NCI-H345 (cell line): Measurements from ENCODE around the gene ABI1.
A peak's percentile ranks its signal among the peaks of the same experiment; 100 is the strongest.
"Not testable (repeated sequence)": the region's sequence is repeated elsewhere in the genome, so short reads cannot be mapped to it uniquely, and the experiment has no call there.

Experiments
- DNase-seq: peaks from one replicate; lab custom pipeline; 2025; lab: John Stamatoyannopoulos, UW

The ABI1 gene

DNA sequence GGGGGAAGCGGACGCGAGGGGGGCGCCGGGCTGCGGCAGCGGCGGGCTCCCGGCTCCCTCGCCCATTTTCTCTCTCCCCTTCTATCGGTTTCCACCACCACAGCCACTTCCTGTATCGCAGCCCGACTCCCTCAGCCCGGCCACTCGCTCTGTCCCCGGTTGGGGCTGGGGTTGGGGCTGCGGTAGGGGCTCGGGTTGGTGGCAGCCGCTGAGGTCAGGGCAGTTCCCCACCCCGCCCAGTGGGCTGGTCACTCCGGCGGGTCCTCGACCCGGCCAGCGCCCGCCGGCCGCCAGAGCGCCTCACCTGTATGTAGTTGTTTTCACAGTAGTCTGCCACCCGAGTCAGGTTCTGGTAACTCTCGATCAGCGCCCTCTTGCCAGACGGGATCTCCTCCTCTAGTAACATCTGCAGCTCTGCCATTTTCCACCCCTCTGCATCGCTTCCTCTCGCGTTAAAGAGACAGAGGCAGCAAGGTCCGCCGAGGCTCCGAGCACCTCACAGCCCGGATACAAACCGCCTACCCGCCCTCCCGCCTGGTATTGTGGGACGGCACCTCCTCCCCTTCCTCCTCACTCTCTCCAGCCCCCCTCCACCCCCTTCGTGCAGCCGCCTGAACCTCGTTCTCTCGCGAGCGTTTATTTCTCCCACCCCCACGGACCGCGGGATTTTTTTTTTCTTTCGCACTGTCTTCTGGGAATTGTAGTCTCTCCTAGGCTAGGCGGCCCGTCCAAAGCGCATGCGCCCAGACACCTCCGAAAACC is at the start of gene ABI1:
Gene ABI1, minus strand, starts transcription at position 516 of the 762 bp plus-strand sequence. Its CDS starts 95 bp downstream, at position 421.
- peak; percentile 98 for DNase-seq

- DNase-seq: no peak
Measured at GRCh38 chr10:26909753-26910152, 49.0 kb upstream of the ABI1 start.

DNA sequence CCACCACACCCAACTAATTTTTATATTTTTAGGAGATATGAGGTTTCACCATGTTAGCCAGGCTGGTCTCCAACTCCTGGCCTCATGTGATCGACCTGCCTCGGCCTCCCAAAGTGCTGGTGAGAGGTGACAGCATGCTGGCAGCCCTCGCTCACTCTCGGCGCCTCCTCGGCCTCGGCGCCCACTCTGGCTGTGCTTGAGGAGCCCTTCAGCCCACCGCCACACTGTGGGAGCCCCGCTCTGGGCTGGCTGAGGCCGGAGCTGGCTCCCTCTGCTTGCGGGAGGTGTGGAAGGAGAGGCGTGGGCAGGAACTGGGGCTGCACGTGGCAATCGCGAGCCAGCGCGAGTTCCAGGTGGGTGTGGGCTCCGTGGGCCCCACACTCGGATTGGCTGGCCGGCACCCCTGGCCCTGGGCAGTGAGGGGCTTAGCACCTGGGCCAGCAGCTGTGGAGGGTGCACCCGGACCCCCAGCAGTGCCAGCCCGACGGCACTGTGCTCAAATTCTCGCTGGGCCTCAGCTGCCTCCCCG is 44.6 kb upstream of the ABI1 start:
- DNase-seq: not testable (repeated sequence)

DNA sequence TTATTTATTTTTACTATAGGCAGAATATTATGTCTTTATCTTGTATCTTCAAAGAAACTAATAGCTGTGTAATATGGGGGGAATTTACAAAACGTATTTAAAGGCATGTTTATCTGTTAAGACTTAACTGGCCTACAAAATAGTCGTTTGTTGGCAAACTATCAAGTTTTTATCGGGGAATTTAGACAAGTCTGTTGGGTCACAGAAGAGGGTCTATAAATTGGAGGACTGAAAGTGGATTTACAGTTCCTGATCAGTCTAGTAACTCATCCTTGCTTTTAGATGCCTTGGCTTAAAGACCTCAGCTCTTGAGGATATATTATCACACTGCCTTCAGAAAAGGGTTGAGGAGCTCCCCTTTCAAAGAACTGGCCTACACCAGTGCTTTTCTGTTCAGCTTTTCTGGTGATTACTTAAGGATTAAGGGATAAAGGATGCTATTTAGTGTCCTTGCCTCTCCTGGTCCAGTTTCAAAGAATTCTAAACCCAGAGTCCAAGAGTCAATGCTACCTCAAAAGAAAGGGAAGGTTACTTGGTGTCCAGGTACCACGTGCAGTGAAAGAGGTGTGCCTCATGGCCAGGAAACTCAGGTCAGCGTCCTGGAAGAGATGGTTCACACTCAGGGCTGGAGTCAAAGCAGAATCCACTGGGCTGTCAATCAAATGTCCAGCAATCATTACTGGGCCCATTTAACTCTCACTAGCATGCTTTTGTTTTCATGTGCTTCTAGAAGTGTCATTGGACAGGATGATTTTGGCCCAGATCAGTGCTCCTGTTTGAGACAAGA is 42.9 kb upstream of the ABI1 start:
- no peak for DNase-seq

DNA sequence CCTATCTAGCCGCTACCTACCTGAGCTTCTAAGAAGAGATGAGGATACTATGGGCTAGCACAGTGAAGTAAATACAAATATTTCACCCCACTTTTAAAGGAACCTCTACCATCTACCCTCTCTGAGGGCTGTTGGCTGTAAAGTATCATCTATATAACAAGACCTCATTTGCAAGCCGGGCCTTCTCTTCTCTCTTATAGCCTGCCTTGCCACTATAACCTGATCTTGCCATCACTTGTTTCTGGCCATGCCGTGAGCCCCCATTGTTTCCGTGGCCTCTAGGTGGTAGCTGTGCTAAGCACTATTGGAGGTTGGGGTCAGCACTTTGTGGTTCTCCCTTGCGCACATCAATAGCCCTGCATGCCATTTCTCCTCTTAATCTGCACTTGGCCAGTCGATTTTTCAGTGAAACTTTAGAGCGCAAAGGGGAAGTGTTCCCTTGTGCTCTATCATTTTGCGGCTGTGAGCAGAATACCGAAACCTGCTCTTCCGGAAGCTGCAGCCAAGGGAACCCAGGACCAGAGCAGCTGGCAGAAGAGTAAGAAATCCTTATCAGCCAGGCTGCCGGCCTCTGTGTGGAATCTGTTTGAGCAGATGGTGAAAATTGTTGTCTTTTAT is 31.7 kb upstream of the ABI1 start:
- DNase-seq: not testable (repeated sequence)

- peak; percentile 2 for DNase-seq
Measured at GRCh38 chr10:26890956-26891355, 30.2 kb upstream of the ABI1 start.

DNA sequence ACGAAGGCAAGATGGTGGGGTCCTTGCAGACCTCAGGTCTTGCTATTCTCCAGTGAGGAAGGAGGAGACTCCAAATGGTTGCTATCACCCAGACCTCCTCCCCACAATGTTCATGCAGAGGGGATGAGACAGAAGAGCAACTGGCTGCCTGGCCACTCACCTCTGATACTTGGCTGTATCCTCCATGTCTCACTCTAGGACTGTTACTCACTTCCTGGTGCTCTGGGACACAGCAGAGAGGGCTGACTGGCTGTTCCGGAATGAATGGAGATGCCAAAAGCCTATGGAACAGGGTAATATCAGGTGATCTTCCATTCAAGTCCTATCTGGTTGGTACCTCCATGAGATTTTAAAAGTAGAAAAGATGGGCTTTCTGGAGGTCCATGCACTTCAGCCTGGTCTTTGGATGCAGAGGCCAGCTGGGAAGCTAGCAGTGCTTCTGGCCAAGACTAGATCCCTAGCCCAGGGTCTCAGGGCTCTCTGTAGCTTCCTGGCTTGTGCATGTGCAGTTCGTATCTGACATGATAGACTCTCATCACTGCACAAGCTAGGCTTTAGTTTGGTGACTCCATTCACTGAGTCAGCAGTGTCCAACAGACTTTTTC is 27.0 kb upstream of the ABI1 start:
- no peak for DNase-seq

- DNase-seq: peak; percentile 41
Measured at GRCh38 chr10:26881600-26882331, 21.0 kb upstream of the ABI1 start.

- peak; percentile 45 for DNase-seq
Measured at GRCh38 chr10:26879744-26880143, 19.0 kb upstream of the ABI1 start.

DNA sequence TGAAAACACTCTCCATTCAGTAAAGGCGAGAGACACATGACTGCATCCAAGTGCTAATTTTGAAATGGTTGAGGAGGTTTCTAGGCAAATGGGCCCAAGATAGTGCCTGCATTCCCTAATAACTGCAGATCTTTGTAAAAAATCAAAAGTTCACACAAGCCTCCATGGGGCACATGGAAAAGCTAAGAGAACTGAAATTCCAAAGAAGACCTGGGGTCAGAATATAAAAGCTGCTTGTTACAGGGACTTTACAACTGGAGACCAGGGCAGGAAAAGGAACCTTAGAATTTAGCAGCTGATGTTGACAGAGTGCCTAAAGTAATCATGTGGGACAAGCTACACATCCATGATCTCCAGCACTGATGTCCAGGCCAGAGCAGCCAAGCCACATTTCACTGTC is 10.0 kb upstream of the ABI1 start:
- no peak for DNase-seq

DNA sequence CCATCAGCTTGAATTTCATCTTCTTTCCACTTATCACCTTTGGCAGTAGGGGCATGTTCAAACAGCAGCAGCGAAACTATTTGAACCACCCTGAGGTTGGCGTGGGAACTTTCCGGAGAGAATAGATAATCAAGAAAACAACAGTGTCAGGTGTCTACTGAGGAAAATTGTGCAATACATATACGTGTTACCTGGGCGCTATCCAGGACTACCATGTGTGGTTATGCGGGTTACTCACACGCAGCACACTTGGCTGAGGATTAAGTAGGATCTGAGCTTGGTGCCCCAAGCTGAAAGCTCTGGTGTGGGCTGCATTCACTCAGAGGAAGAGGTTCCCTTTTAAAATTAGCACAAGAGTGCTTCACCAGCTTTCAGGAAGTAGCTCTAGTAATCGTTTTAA is 8.8 kb upstream of the ABI1 start:
- no peak for DNase-seq

DNA sequence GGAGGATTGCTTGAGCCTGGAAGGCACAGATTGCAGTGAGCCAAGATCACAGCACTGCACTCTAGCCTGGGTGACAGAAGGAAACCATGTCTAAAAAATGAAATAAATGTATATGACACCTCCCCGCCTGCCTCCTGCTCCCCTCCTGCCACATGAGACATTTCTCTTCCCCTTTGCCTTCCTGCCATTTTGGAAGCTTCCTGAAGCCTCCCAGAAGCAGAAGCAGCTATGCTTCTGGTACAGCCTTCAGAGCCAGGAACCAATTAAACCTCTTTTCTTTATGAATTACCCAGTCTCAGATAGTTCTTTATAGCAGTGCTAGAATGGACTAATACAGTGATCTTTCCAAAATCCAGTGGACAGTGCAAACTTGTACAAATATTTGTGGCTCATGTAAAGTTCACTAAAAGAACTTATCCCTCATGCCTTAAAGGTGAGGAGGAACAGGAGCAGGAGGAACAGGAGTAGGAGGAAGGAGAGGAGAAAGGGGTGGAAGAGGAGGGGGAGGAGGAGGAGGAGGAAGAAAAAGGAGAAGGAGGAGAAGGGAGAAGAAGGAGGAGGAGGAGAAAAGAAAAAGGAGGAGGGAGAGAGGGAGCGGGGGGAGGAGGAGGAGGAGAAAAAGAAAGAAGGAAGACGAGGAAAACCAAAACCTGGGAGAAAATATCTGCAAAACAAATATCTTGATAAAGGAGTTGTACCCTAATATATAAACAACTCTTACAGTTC is 2.8 kb upstream of the ABI1 start:
- no peak for DNase-seq

DNA sequence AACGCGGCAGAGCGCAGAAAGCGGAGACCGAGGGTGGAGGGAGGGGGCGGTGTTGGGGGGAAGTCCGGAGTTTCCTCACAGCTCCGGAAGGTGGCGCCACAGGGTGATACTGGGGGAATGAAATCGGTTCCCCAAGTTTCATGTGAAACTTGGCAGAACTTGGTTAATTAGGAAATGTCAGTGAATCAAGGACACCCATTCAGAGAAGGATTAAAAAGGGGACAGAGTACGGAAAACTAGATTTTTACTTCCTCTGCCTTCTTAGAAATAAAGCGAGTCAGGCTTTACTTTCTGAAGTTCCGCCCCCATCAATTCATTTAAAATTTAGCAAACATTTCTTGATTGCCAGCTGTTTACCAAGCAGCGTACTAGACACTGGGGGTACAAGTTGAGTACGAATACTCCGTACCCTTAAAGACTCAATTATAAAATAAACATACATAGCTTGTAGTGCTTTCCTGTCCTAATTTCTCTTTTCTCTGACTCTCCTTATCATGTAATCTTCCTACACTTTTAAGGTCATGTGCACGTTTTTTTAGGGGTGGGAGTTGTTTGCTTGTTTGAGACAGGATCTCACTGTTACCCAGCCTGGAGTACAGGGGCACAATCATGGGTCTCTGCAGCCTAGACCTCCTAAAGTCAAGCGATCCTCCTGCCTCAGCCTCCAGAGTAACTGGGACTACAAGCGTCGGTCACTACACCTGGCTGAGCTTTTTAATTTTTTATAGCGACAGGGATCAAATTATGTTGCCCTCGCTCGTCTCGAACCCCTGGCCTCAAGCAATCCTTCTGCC is 644 bp upstream of the ABI1 start:
- no peak for DNase-seq

GRCh38 chr10:26860102-26860442 is 686 bp downstream of the ABI1 start:
- DNase-seq: peak; percentile 31

DNA sequence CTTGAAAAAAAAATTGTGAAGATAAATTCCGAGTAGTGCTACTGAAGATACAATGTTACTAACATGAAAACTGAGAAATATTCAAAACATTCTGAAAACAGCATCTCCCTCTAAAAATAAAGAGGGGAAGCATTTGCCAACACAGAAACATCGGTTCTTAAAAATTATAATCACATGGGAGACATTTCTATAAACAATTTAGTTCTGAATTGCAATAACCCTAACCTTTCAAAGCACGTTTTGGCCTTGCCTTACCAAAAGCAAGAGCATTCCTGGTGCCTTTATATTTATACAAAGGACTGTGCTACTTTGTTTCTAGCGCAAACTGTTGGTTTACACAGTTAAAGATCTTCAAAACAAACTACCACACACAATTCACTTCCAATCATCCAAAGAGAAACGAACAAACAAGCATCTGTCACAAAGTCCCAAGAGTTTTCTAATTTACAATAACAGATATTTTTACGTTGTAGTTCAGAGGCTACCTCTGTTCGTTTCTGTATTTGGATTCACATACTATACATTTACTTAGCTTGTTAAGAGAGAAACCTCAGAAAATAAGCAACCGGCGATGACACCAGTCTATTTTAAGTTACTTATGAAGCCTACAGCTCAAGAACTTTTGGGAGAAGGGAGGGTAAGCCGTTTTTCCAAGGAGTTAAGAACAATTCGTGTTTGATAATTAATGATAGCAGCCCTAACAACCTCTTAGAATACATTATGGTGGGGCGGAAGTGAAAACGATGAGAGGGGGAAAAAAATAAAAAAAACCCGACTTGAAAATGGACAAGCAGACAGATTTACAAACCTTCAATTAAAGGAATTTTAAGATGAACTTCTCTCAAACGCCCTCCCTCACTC is 1.3 kb downstream of the ABI1 start:
- no peak for DNase-seq

DNA sequence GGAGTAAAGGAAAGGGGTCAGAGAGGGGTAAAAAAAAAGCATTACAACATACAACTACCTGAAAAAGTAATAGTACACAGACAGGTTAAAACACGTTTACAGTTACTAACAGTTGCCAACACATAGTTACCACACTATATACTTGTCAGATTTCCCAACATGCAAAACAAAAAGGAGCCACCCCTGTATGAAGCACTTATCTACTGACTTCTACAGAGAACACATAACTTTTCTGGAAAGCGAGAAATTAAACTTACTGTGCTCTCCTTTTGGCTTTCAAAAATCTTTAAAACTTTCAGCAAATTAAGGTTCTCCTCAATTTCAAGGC is 2.1 kb downstream of the ABI1 start:
- DNase-seq: no peak

DNA sequence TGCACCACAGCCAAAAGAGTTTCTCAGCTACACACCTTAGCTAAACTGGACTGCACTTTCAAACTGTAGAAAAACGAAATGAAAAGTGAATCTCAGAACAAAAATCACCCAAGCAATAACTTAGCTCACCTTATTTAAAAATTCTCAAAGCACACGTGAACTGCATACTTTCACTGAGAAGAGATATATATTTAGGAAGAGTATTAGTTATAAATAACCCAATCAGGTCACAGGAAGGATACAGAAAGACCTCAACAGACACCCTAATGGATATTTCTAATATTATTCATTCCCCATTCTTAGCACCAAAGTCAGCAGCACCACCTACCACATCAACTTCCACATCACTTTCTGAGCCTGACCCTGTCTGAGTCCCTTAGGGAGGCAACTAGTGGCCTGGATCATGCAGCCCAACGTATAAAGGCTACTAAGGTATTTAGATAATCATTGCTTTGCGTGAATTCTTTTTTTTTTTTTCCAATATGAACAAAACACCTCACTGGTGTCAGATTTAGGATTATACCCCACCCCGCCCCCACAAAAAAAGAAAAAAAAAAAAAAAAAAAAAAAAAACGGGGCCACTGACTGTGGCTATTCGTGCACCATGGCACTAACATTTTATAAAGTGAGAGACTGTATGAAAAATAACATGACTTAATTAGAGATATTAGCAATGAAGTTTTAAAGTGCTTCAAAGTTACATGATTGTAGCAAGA is 2.6 kb downstream of the ABI1 start:
- DNase-seq: no peak

GRCh38 chr10:26857553-26857952 is 3.2 kb downstream of the ABI1 start:
- not testable (repeated sequence) for DNase-seq

GRCh38 chr10:26855186-26855585 is 5.6 kb downstream of the ABI1 start:
- DNase-seq: no peak
